H1 (cell line): ENCODE measurements around the gene CPSF2.

Experiments
- CEBPB ChIP-seq: IDR thresholded peaks from 2 replicates; pipeline ENCODE4 v1.6.1; 2012; ENCODE audit warnings: low read depth, low read length
- CHD1 ChIP-seq: IDR thresholded peaks from 2 replicates; pipeline ENCODE4 v1.6.1; 2012; ENCODE audit warnings: low read depth, low read length, improper control_type of control experiment
- EP300 ChIP-seq, 2 experiments: IDR thresholded peaks; 1 replicate in 1 of 2; 2 replicates in 1 of 2; pipeline ENCODE4 v1.6.1; 2011 to 2012; ENCODE audit warnings: low read depth in 2 of 2, low read length in 2 of 2, mild to moderate bottlenecking in 2 of 2, borderline replicate concordance in 1 of 2, inconsistent platforms in 1 of 2, moderate library complexity in 1 of 2
- HDAC6 ChIP-seq: IDR thresholded peaks from one replicate; pipeline ENCODE4 v1.7.1; 2012; ENCODE audit warnings: low read depth, mild to moderate bottlenecking, inconsistent platforms, low read length, moderate library complexity
- POLR2A ChIP-seq, 2 experiments: IDR thresholded peaks; 1 replicate in 1 of 2; 2 replicates in 1 of 2; pipeline ENCODE4 v1.6.1; 2011; ENCODE audit warnings: low read depth in 2 of 2, low read length in 2 of 2, mild to moderate bottlenecking in 2 of 2; ENCODE audit errors: control extremely low read depth in 1 of 2
- POLR2AphosphoS5 ChIP-seq: IDR thresholded peaks from 2 replicates; pipeline ENCODE4 v1.6.1; 2011; ENCODE audit warnings: low read depth, low read length
- RAD21 ChIP-seq, 2 experiments: IDR thresholded peaks in 1 of 2; conservative IDR thresholded peaks in 1 of 2; 2 replicates each; pipeline ENCODE4 v1.6.1; 2011; ENCODE audit warnings: low read depth in 2 of 2, low read length in 2 of 2, improper control_type of control experiment in 1 of 2, inconsistent platforms in 1 of 2, mild to moderate bottlenecking in 1 of 2, moderate library complexity in 1 of 2
- TF ChIP-seq, protein P1 (sequence below), 3 experiments: IDR thresholded peaks; 1 replicate in 2 of 3; 2 replicates in 1 of 3; pipeline versions ENCODE4 v1.5.1 to v1.6.1; 2011; ENCODE audit warnings: low read length in 3 of 3, mild to moderate bottlenecking in 3 of 3, inconsistent platforms in 2 of 3, low read depth in 1 of 3, moderate library complexity in 1 of 3; ENCODE audit not compliant: insufficient read depth in 1 of 3; ENCODE audit errors: control extremely low read depth in 1 of 3

DNA sequence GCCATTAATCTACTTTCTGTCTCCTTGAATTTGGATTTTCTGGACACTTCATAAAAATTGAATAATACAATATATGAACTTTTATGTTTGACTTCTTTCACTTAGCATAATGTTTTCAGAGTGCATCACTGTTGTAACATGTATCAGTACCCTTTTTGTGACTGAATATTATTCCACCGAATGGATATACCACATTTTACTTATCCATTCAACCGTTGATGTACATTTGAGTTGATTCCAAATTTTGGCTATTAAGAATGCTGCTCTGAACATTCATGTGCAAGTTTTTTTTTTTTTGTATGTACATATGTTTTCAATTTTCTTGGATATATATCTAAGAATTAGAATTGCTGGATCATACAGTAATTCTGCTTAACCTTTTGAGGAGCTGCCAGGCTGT is 43.2 kb downstream of the CPSF2 start:
- TF ChIP-seq, protein P1, sequence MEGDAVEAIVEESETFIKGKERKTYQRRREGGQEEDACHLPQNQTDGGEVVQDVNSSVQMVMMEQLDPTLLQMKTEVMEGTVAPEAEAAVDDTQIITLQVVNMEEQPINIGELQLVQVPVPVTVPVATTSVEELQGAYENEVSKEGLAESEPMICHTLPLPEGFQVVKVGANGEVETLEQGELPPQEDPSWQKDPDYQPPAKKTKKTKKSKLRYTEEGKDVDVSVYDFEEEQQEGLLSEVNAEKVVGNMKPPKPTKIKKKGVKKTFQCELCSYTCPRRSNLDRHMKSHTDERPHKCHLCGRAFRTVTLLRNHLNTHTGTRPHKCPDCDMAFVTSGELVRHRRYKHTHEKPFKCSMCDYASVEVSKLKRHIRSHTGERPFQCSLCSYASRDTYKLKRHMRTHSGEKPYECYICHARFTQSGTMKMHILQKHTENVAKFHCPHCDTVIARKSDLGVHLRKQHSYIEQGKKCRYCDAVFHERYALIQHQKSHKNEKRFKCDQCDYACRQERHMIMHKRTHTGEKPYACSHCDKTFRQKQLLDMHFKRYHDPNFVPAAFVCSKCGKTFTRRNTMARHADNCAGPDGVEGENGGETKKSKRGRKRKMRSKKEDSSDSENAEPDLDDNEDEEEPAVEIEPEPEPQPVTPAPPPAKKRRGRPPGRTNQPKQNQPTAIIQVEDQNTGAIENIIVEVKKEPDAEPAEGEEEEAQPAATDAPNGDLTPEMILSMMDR (IDR thresholded peaks at IDR 0.05; ENCODE audit: control extremely low read depth in 1 of 3, insufficient read depth in 1 of 3, low read depth in 1 of 3, low read length in 3 of 3): no peak
- TF ChIP-seq POLR2A (IDR thresholded peaks at IDR 0.05; ENCODE audit: control extremely low read depth in 1 of 2, low read depth in 2 of 2, low read length in 2 of 2): no peak
- no peak for TF ChIP-seq CHD1
- no peak for TF ChIP-seq HDAC6
- no peak for TF ChIP-seq RAD21 (IDR thresholded peaks at IDR 0.05 in 1 of 2, conservative IDR thresholded peaks at IDR 0.05 in 1 of 2; ENCODE audit: low read depth in 2 of 2, low read length in 2 of 2)
- TF ChIP-seq CEBPB: no peak
- TF ChIP-seq EP300 (IDR thresholded peaks at IDR 0.05; ENCODE audit: borderline replicate concordance in 1 of 2, low read depth in 2 of 2, low read length in 2 of 2): no peak
- TF ChIP-seq POLR2AphosphoS5: no peak
